HepG2 (cell line): ENCODE results near the gene WDR59.

Experiments
- CTCF ChIP-seq: sonication (generic); formaldehyde crosslinking; IDR thresholded peaks from 2 replicates; pipeline ENCODE4 v1.5.0; 2020; ENCODE audit warnings: mild to moderate bottlenecking, missing genetic modification reagents, moderate library complexity
- EP300 ChIP-seq, 3 experiments: sonication (generic) in 1 of 3; formaldehyde crosslinking in 1 of 3; IDR thresholded peaks; 2 replicates each; pipeline versions ENCODE4 v1.5.1 to v1.6.1; 2011 to 2020; ENCODE audit warnings: low read depth in 2 of 3, low read length in 2 of 3, borderline replicate concordance in 1 of 3, improper control_type of control experiment in 1 of 3, mild to moderate bottlenecking in 1 of 3, missing genetic modification reagents in 1 of 3, moderate library complexity in 1 of 3
- GTF3A ChIP-seq: sonication (generic); formaldehyde crosslinking; conservative IDR thresholded peaks from 2 replicates; pipeline ENCODE4 v1.4.0; 2020; ENCODE audit warnings: mild to moderate bottlenecking, missing genetic modification reagents
- IRX3 ChIP-seq: sonication (generic); formaldehyde crosslinking; IDR thresholded peaks from 2 replicates; pipeline ENCODE4 v1.8.1; 2023; ENCODE audit warnings: mild to moderate bottlenecking, low read depth, missing genetic modification reagents, borderline replicate concordance
- KLF12 ChIP-seq: sonication (generic); formaldehyde crosslinking; IDR thresholded peaks from 2 replicates; pipeline ENCODE4 v1.4.0; 2020; ENCODE audit warnings: missing genetic modification reagents, borderline replicate concordance
- MAF1 ChIP-seq: sonication (generic); formaldehyde crosslinking; IDR thresholded peaks from 2 replicates; pipeline ENCODE4 v1.5.0; 2020; ENCODE audit warnings: missing genetic modification reagents, borderline replicate concordance
- PATZ1 ChIP-seq: sonication (generic); formaldehyde crosslinking; IDR thresholded peaks from 2 replicates; pipeline ENCODE4 v1.4.0; 2020; ENCODE audit warnings: missing genetic modification reagents
- SATB2 ChIP-seq: sonication (generic); formaldehyde crosslinking; IDR thresholded peaks from 2 replicates; pipeline ENCODE4 v1.5.0; 2020; ENCODE audit warnings: missing genetic modification reagents
- ZBTB43 ChIP-seq: sonication (generic); formaldehyde crosslinking; conservative IDR thresholded peaks from 2 replicates; pipeline ENCODE4 v1.4.0; 2020; ENCODE audit warnings: missing genetic modification reagents
- ZNF10 ChIP-seq: sonication (generic); formaldehyde crosslinking; IDR thresholded peaks from 2 replicates; pipeline ENCODE4 v1.4.0; 2020; ENCODE audit warnings: mild to moderate bottlenecking, low read depth, missing genetic modification reagents, borderline replicate concordance
- ZNF24 ChIP-seq: fragments of 450-650 bp; IDR thresholded peaks from 2 replicates; pipeline ENCODE4 v1.6.1; 2017; ENCODE audit warnings: antibody characterized with exemption, mild to moderate bottlenecking
- ZNF629 ChIP-seq: sonication (generic); formaldehyde crosslinking; conservative IDR thresholded peaks from 2 replicates; pipeline ENCODE4 v1.5.0; 2020; ENCODE audit warnings: missing genetic modification reagents
- ZSCAN30 ChIP-seq: sonication (generic); formaldehyde crosslinking; IDR thresholded peaks from 2 replicates; pipeline ENCODE4 v1.5.0; 2020; ENCODE audit warnings: mild to moderate bottlenecking, missing genetic modification reagents

GRCh38 chr16:74831467-74831866, 153.5 kb downstream of the WDR59 start:
- no peak for TF ChIP-seq IRX3 (CRISPR knock-in tag)
- TF ChIP-seq PATZ1: no peak
- no peak for TF ChIP-seq EP300 (IDR thresholded peaks at IDR 0.05; ENCODE audit: low read depth in 2 of 2, low read length in 2 of 2)
- TF ChIP-seq EP300 (CRISPR knock-in tag; IDR thresholded peaks at IDR 0.05; ENCODE audit: borderline replicate concordance): no peak
- no peak for TF ChIP-seq ZBTB43 (CRISPR knock-in tag)
- TF ChIP-seq SATB2: no peak
- no peak for TF ChIP-seq ZNF24
- no peak for TF ChIP-seq ZNF629 (CRISPR knock-in tag)
- no peak for TF ChIP-seq ZSCAN30 (CRISPR knock-in tag)
- TF ChIP-seq CTCF (CRISPR knock-in tag): no peak
- TF ChIP-seq MAF1: no peak
- TF ChIP-seq GTF3A (CRISPR knock-in tag): no peak
- no peak for TF ChIP-seq KLF12 (CRISPR knock-in tag)
- no peak for TF ChIP-seq ZNF10 (CRISPR knock-in tag)
